Epithelial cell of esophagus (primary cell): Measurements from ENCODE around the gene ANKS1B.
"Not testable (repeated sequence)": the region's sequence is repeated elsewhere in the genome, so short reads cannot be mapped to it uniquely, and the experiment has no call there.

Experiments
- DNase-seq: peaks from one replicate; pipeline ENCODE4 v3.0.0; 2010; ENCODE audit warnings: low read depth
- H3K4me3 ChIP-seq: 2 replicates; pipeline ENCODE4 v1.5.1; 2011; ENCODE audit warnings: mild to moderate bottlenecking, low read length, control low read depth
- TF ChIP-seq, protein P1 (sequence below): IDR thresholded peaks from 2 replicates; pipeline ENCODE4 v1.5.1; 2011; ENCODE audit warnings: low read depth, mild to moderate bottlenecking, low read length, control low read depth, inconsistent platforms; ENCODE audit not compliant: insufficient read depth; ENCODE audit errors: missing control alignments

The ANKS1B gene

DNA sequence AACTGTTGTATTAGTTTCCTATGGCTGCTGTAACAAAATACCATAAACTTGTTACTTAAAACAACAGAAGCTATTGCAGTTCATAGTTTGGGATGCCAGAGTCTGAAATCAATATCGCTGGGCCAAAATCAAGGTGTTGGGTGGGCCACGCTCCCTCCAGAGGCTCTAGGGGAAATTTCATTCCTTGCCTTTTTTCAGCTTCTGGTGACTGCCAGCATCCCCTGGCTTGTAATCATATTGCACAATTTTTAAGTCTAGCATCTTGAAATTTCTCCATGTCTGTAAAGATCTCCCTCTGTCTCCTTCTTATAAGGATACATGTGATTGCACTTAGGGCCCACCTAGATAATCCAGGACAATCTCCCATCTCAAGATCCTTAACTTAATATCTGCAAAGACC, 386.0 kb downstream of the ANKS1B start:
- TF ChIP-seq, protein P1, sequence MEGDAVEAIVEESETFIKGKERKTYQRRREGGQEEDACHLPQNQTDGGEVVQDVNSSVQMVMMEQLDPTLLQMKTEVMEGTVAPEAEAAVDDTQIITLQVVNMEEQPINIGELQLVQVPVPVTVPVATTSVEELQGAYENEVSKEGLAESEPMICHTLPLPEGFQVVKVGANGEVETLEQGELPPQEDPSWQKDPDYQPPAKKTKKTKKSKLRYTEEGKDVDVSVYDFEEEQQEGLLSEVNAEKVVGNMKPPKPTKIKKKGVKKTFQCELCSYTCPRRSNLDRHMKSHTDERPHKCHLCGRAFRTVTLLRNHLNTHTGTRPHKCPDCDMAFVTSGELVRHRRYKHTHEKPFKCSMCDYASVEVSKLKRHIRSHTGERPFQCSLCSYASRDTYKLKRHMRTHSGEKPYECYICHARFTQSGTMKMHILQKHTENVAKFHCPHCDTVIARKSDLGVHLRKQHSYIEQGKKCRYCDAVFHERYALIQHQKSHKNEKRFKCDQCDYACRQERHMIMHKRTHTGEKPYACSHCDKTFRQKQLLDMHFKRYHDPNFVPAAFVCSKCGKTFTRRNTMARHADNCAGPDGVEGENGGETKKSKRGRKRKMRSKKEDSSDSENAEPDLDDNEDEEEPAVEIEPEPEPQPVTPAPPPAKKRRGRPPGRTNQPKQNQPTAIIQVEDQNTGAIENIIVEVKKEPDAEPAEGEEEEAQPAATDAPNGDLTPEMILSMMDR, result no peak
- DNase-seq, result no peak

DNA sequence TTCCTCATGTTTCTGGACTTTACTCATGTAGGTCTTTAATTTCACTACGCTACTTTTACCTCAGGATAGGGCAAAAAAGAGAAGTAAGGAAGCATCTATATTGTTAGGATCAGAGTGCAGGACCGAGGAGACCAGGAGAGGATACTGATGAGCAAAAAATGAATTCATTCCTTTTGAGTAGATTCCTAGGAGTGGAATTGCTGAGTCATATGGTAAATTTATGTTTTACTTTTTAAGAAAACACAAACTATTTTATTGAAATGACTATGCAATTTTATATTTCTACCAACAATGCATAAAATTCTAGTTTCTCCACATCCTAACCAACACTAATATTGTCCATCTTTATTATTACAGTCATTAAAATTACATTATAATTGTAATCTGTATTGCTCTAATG, 388.0 kb downstream of the ANKS1B start:
- DNase-seq, result no peak
- no peak overlapping the region for H3K4me3 ChIP-seq
- TF ChIP-seq, protein P1, result no peak

More for the DNA sequence above, 386.0 kb downstream of the ANKS1B start:
- no peak overlapping the region for H3K4me3 ChIP-seq

DNA sequence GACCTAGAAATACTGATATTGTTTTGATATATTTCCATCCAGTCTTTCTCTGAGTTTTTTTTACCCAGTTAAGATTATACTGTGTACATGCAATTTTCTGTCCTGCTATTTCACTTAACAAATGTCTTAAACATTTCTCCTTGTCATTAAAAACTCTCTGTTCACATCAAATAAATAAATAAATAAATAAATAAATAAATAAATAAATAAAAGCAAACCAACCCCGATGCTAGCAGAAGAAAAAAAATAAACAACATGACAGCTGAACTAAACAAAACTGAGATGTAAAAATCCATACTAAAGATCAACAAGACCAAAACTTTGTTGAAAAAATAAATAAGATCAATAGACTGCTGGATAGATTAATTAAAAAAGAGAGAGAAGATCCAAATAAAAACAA, 407.6 kb downstream of the ANKS1B start:
- not testable (repeated sequence) for DNase-seq, H3K4me3 ChIP-seq

DNA sequence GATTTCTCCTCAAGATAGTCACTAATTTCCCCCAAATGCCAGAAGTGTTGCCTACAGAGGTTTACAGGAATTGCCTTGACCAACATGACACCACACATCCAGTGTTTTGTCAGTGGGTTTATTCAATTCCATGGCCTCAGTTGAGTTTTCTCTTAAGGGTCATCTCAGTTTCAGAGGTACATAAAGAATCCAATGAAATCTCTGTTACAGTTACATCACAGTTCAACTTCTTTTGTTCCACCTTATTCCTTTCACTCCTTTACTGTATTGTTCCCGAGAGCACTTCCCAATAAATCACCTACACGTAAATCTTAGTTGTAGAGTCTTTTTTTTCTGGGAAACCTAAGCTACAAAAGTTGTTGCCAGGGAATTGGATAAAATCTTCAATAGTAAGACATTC, 410.8 kb downstream of the ANKS1B start:
- no peak overlapping the region for H3K4me3 ChIP-seq
- TF ChIP-seq, protein P1, result no peak
- DNase-seq, result no peak

DNA sequence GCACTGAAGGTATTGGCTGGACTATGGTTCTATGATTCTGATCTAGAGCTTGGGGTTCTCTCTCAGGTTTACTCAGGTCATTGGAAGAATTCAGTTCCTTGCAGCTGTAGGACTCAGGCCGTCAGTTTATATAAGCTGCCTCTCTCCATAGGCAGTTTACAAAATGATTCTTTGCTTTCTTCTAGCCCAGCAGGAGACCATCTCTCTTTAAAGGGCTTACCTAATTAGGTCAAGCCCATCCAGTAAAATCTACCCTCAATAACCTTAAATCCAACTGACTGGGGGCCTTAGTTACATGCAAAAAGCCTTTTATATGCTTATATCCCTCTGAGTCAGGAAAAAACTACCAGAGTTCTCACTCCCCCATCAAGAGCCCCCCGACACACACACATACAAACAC, 417.7 kb downstream of the ANKS1B start:
- DNase-seq, result no peak
- no peak overlapping the region for H3K4me3 ChIP-seq
- TF ChIP-seq, protein P1, result no peak

DNA sequence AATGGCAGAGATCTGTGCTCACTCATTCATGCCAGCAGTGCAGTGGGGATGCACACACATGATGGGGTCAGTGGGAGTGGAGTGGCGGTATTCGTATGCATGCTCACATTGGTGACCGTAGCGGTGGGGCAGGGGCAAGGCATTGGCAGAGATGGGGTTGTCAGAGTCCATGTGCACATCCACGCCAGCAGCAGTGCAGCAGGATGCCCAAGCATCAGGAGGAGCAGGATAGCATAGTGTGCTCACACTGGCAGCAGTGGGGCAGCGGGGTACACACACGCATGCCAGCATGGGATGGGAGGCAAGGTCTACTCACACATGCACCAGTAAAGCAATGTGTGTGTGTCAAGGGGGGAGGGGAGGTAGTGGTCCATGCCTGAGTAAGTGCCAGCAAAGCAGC, 426.6 kb downstream of the ANKS1B start:
- DNase-seq, result no peak

DNA sequence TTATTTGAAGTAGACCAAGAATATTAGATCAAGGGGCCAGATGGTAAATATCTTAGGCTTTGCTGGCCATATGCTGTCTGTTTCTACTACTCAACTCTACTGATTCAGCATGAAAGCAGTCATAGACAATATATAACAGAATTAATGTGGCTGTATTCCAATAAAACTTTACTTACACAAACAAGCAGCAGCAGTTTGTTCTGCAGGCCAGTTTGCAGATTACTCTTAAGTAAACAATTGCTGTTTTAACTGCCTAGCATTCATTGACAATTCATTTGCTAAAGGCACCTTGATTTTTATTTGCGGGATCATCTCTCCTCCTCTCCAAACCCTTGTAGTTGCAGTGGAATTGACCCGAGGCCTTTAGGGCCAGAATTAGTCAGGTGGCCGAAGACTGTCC, 431.3 kb downstream of the ANKS1B start:
- H3K4me3 ChIP-seq, result no peak overlapping the region
- TF ChIP-seq, protein P1, result no peak
- no peak for DNase-seq

More for the DNA sequence above, 426.6 kb downstream of the ANKS1B start:
- no peak overlapping the region for H3K4me3 ChIP-seq
- TF ChIP-seq, protein P1, result no peak
